Epithelial cell of esophagus (primary cell): ENCODE measurements around the gene MITF.

Source experiments
- DNase-seq: peaks from one replicate; pipeline ENCODE4 v3.0.0; 2010; ENCODE audit warnings: low read depth
- H3K4me3 ChIP-seq: 2 replicates; pipeline ENCODE4 v1.5.1; 2011; ENCODE audit warnings: mild to moderate bottlenecking, low read length, control low read depth
- TF ChIP-seq, protein P1 (sequence below): IDR thresholded peaks from 2 replicates; pipeline ENCODE4 v1.5.1; 2011; ENCODE audit warnings: low read depth, mild to moderate bottlenecking, low read length, control low read depth, inconsistent platforms; ENCODE audit not compliant: insufficient read depth; ENCODE audit errors: missing control alignments

The MITF gene

GRCh38 chr3:69867941-69868505, 128.8 kb downstream of the MITF start:
- DNase-seq = no peak
- TF ChIP-seq, protein P1, sequence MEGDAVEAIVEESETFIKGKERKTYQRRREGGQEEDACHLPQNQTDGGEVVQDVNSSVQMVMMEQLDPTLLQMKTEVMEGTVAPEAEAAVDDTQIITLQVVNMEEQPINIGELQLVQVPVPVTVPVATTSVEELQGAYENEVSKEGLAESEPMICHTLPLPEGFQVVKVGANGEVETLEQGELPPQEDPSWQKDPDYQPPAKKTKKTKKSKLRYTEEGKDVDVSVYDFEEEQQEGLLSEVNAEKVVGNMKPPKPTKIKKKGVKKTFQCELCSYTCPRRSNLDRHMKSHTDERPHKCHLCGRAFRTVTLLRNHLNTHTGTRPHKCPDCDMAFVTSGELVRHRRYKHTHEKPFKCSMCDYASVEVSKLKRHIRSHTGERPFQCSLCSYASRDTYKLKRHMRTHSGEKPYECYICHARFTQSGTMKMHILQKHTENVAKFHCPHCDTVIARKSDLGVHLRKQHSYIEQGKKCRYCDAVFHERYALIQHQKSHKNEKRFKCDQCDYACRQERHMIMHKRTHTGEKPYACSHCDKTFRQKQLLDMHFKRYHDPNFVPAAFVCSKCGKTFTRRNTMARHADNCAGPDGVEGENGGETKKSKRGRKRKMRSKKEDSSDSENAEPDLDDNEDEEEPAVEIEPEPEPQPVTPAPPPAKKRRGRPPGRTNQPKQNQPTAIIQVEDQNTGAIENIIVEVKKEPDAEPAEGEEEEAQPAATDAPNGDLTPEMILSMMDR = no peak
- no peak overlapping the region for H3K4me3 ChIP-seq

DNA sequence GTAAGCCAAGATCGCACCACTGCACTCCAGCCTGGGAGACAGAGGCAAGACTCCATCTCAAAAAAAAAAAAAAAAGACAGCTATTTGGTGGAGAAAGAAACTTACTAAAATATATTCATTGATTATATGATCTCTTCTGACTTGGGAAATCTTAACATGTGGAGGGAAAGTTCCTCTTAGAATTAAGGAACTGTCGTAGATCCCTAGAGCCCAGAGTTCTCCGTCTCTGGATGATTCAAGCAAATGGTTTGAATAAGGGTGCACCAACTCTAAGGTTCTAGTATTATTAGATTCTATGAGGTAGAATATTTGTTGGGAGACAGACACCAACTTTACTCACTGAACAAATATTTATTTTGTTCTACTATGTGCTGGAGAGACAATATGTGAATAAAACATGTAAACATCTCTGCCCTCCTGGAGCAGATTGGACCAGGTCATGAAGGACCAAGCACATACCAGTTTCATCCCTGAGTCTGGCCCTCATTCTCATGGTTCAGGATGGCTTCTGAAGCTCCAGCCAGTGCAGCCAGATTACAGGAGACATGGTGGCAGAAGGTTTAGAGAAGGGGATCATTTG, 129.7 kb downstream of the MITF start:
- TF ChIP-seq, protein P1 = no peak
- no peak for DNase-seq
- no peak overlapping the region for H3K4me3 ChIP-seq

DNA sequence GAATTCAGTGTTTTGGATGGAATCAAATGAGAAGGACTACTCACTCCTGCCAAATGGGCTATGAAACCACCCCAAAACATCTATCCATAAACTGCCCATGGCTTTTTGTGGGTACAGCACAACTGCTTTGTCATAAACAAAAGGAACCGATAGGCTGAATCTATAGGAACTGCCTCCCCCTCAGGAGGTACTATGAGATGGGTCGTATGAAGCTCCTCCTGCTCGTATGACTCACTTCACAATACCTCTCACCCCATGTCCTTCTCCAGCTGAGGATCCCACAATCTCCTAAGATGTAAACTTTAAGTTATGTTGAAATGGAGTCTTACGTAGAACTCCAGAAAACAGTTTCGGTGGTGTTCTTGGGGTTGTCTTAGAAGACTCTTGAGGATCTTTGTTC, 130.4 kb downstream of the MITF start:
- no peak overlapping the region for H3K4me3 ChIP-seq
- peak; percentile 43 for DNase-seq
- TF ChIP-seq, protein P1 = no peak

- TF ChIP-seq, protein P1 = no peak
- no peak overlapping the region for H3K4me3 ChIP-seq
- no peak for DNase-seq
Measured at GRCh38 chr3:69871251-69871650, 132.0 kb downstream of the MITF start.

GRCh38 chr3:69871868-69872267, 132.6 kb downstream of the MITF start:
- H3K4me3 ChIP-seq = no peak overlapping the region
- no peak for DNase-seq
- TF ChIP-seq, protein P1 = no peak

- H3K4me3 ChIP-seq = no peak overlapping the region
- TF ChIP-seq, protein P1 = no peak
- DNase-seq = no peak
Measured at GRCh38 chr3:69872783-69873378, 133.6 kb downstream of the MITF start.

DNA sequence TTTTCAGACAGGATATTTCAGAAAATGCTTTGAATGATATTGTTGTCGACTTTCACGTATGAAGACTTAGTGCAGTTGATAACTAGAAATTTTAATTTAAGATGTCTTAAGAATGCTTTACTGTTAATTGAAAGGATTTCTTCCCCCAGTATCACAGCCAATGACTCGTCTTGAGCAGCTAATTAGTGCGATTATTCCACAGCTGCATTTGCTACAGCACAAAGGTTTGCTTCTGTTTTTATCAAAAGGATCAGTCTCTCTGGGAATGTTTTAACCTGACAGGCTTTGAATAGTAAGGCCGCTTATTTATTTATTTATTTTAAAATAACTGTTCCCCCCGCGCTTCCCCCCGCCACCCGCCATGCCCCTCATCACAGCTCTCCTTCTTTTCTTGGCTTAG, 136.8 kb downstream of the MITF start:
- H3K4me3 ChIP-seq = no peak overlapping the region
- TF ChIP-seq, protein P1 = no peak
- no peak for DNase-seq
